ENCODE results near the gene ADIRF. TPM values are rescaled to one million over a fixed set of nuclear protein-coding genes. Genes with fewer than 3 reads are reported as not detected.

The ADIRF gene
- total RNA-seq, 2 donors from 2014 or later, result 0.53 TPM; not detected in 1

DNA sequence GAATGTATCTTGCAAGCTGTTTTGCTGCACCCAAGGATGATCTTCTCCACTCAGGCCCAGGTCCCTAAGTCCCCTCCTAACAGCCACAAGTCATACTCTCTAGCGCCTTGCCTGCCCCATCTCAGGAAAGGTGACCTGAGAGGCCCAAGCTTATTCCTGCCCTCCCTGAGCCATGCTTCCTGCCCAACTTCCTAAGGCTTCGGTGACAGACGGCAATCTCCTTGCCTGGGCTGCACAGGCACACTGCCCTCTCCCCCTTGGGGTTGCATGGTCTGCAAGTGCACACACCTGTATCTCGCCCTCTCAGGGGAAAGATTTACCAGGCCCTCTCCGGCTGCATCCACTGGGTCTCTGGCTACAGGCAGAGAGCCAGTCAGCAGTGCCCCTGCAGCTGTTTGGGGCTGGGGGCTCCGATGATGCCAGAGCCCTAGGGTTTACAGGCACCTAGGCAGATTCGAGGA is 771 bp upstream of the ADIRF start:
- Mint-ChIP-seq H3K36me3 (ENCODE audit: low read depth) (no peaks in the 10 kb centered on the region), H3K9me3 (no peaks in the 10 kb centered on the region), H3K27ac (no peak overlapping the region), H3K27me3 (ENCODE audit: insufficient read depth) (peaks cover 13% of the 10 kb centered on the region), H3K4me3 (no peak overlapping the region), H3K4me1 (peaks cover 16% of the 10 kb centered on the region)
- Histone ChIP-seq H3K4me3 (ENCODE audit: low read length) (no peak overlapping the region), H3K27me3 (ENCODE audit: control insufficient read depth, insufficient read depth, low read length, poor library complexity, severe bottlenecking) (peaks cover 23% of the 10 kb centered on the region), H3K9me3 (ENCODE audit: control insufficient read depth, low read length) (no peaks in the 10 kb centered on the region), H3K9ac (ENCODE audit: extremely low read depth, low read length, poor library complexity, severe bottlenecking) (no peak overlapping the region), H3K4me1 (ENCODE audit: control insufficient read depth, insufficient read depth, low read length) (peaks cover 4% of the 10 kb centered on the region), H3K27ac (ENCODE audit: low read depth, low read length) (no peak overlapping the region), H3K36me3 (ENCODE audit: control insufficient read depth, insufficient read depth, low read length) (no peaks in the 10 kb centered on the region)
- TF ChIP-seq, protein P1, sequence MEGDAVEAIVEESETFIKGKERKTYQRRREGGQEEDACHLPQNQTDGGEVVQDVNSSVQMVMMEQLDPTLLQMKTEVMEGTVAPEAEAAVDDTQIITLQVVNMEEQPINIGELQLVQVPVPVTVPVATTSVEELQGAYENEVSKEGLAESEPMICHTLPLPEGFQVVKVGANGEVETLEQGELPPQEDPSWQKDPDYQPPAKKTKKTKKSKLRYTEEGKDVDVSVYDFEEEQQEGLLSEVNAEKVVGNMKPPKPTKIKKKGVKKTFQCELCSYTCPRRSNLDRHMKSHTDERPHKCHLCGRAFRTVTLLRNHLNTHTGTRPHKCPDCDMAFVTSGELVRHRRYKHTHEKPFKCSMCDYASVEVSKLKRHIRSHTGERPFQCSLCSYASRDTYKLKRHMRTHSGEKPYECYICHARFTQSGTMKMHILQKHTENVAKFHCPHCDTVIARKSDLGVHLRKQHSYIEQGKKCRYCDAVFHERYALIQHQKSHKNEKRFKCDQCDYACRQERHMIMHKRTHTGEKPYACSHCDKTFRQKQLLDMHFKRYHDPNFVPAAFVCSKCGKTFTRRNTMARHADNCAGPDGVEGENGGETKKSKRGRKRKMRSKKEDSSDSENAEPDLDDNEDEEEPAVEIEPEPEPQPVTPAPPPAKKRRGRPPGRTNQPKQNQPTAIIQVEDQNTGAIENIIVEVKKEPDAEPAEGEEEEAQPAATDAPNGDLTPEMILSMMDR (conservative IDR thresholded peaks at IDR 0.05), result no peak
- DNase-seq, result no peak
- WGBS, 2 experiments (ENCODE audit: insufficient coverage in 1 of 2, insufficient read length in 1 of 2), result 91 to 95% methylated on average over 4 to 7 of the region's 7 CpGs

DNA sequence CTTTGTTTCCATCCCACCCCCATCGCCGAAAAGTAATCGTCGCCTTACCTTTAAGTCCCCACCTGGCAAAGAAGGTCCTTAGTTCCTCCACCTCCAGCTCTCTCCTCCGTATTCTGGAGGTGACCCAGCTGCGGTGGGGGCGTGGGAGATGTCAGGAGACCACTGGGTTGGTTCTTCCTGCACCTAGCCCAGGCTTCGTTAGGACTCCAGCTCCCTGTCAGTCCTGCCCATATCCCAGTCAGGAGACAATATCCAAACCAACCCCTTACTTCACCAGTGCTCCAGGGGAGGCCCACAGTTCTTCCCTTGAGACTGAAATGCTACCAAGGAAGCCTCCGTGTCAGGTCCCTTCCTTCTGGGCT is 693 bp downstream of the ADIRF start:
- H3K27me3 Mint-ChIP-seq (ENCODE audit: insufficient read depth), result peaks cover 26% of the 10 kb centered on the region
- H3K4me1 ChIP-seq (ENCODE audit: control insufficient read depth, insufficient read depth, low read length), result peaks cover 4% of the 10 kb centered on the region
- no peaks in the 10 kb centered on the region for H3K36me3 ChIP-seq (ENCODE audit: control insufficient read depth, insufficient read depth, low read length)
- H3K36me3 Mint-ChIP-seq (ENCODE audit: low read depth), result no peaks in the 10 kb centered on the region
- WGBS, 2 experiments (ENCODE audit: insufficient coverage in 1 of 2, insufficient read length in 1 of 2), result 95 to 96% methylated on average over 7 to 9 of the region's 9 CpGs
- peaks cover 16% of the 10 kb centered on the region for H3K4me1 Mint-ChIP-seq
- no peak for DNase-seq
- H3K4me3 Mint-ChIP-seq, result no peak overlapping the region
- H3K27me3 ChIP-seq (ENCODE audit: control insufficient read depth, insufficient read depth, low read length, poor library complexity, severe bottlenecking), result peaks cover 32% of the 10 kb centered on the region
- no peak overlapping the region for H3K27ac ChIP-seq (ENCODE audit: low read depth, low read length)
- H3K9ac ChIP-seq (ENCODE audit: extremely low read depth, low read length, poor library complexity, severe bottlenecking), result no peak overlapping the region
- TF ChIP-seq, protein P1 (conservative IDR thresholded peaks at IDR 0.05), result no peak
- H3K27ac Mint-ChIP-seq, result no peak overlapping the region
- H3K9me3 ChIP-seq (ENCODE audit: control insufficient read depth, low read length), result no peaks in the 10 kb centered on the region
- no peak overlapping the region for H3K4me3 ChIP-seq (ENCODE audit: low read length)
- no peaks in the 10 kb centered on the region for H3K9me3 Mint-ChIP-seq

DNA sequence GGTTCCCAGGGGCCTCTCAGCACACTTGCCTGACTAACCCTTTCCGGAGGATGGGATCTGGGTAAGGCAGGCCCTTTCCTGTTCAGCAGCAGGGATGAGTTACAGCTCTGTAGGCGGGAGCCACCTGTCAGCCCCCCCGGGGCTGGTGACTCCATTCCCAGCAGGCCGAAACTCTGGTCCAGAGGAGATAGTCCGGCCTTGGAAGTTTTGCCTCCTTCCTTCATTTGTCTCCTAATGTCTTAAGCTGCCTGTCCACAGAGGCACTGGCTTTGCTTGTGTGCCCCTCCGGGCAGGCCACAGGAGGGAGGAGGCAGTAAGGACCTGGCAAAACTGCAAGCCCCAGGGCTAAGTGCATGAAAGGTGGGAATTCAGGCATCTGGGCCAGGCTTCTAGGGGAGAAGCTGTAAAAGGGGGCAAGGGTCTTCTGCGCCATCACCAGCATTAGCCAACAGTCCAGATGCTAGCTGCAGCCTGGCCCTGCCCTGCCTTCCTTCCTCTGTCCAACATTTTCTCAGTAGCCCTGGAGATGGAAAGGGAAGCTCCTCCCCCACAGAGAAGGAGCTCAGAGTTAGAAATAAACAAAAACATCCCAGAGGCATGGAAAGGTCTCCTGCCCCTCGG is 1.2 kb downstream of the ADIRF start:
- H3K27me3 Mint-ChIP-seq (ENCODE audit: insufficient read depth), result peaks cover 32% of the 10 kb centered on the region
- DNase-seq, result peak; percentile 46
- no peak overlapping the region for H3K27ac Mint-ChIP-seq
- peak overlapping the region; percentile 65 for H3K4me3 Mint-ChIP-seq
- no peaks in the 10 kb centered on the region for H3K9me3 Mint-ChIP-seq
- H3K4me1 ChIP-seq (ENCODE audit: control insufficient read depth, insufficient read depth, low read length), result peaks cover 4% of the 10 kb centered on the region
- TF ChIP-seq, protein P1 (conservative IDR thresholded peaks at IDR 0.05), result no peak
- H3K36me3 ChIP-seq (ENCODE audit: control insufficient read depth, insufficient read depth, low read length), result no peaks in the 10 kb centered on the region
- WGBS, 2 experiments (ENCODE audit: insufficient coverage in 1 of 2, insufficient read length in 1 of 2), result 72 to 89% methylated on average over 3 to 8 of the region's 8 CpGs
- H3K4me1 Mint-ChIP-seq, result peaks cover 16% of the 10 kb centered on the region
- H3K4me3 ChIP-seq (ENCODE audit: low read length), result no peak overlapping the region
- H3K9ac ChIP-seq (ENCODE audit: extremely low read depth, low read length, poor library complexity, severe bottlenecking), result no peak overlapping the region
- H3K27ac ChIP-seq (ENCODE audit: low read depth, low read length), result no peak overlapping the region
- peaks cover 32% of the 10 kb centered on the region for H3K27me3 ChIP-seq (ENCODE audit: control insufficient read depth, insufficient read depth, low read length, poor library complexity, severe bottlenecking)
- no peaks in the 10 kb centered on the region for H3K36me3 Mint-ChIP-seq (ENCODE audit: low read depth)
- no peaks in the 10 kb centered on the region for H3K9me3 ChIP-seq (ENCODE audit: control insufficient read depth, low read length)
